CD4-positive, alpha-beta T cell treated with Interferon alpha-2 for 1 hour (primary cell): ENCODE measurements around the gene REXO5.
A peak's percentile ranks its signal among the peaks of the same experiment; 100 is the strongest.
"Not testable (repeated sequence)": the region's sequence is repeated elsewhere in the genome, so short reads cannot be mapped to it uniquely, and the experiment has no call there.

Experiments used
- DNase-seq, 2 donors: peaks; one replicate each; pipeline ENCODE4 v3.0.0-alpha.2; 2020 to 2022

Gene REXO5, protein sequence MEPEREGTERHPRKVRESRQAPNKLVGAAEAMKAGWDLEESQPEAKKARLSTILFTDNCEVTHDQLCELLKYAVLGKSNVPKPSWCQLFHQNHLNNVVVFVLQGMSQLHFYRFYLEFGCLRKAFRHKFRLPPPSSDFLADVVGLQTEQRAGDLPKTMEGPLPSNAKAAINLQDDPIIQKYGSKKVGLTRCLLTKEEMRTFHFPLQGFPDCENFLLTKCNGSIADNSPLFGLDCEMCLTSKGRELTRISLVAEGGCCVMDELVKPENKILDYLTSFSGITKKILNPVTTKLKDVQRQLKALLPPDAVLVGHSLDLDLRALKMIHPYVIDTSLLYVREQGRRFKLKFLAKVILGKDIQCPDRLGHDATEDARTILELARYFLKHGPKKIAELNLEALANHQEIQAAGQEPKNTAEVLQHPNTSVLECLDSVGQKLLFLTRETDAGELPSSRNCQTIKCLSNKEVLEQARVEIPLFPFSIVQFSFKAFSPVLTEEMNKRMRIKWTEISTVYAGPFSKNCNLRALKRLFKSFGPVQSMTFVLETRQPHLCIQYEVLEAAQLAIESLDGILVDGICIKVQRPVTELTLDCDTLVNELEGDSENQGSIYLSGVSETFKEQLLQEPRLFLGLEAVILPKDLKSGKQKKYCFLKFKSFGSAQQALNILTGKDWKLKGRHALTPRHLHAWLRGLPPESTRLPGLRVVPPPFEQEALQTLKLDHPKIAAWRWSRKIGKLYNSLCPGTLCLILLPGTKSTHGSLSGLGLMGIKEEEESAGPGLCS

GRCh38 chr16:20806168-20807050 is at the start of gene REXO5, which contains the start of gene ERI2:
REXO5 (plus strand) TSS chr16:20806527; CDS start chr16:20806954, 427 bp downstream.
ERI2 (minus strand) TSS chr16:20806472; CDS start chr16:20806430, 42 bp downstream.
- peak; percentile 75 to 81 for DNase-seq

- no peak for DNase-seq
Observed at GRCh38 chr16:20760346-20760745, 46.0 kb upstream of the REXO5 start.

DNA sequence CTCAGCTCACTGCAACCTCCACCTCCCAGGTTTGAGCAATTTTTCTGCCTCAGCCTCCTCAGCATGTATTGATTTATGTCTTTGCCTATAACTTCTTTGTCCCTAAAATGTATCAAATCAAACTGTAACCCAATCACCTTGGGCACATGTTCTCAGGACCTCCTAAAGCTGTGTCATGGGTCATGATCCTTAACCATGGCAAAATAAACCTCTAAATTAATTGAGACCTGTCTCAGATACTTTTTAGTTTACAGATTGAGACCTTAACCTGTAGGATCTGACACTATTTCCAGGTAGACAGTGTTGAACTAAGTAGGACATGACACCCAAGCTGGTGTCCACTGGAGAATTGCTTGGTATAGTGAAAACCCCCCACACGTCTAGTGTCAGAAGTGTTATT is 45.2 kb upstream of the REXO5 start:
- DNase-seq: no peak

DNA sequence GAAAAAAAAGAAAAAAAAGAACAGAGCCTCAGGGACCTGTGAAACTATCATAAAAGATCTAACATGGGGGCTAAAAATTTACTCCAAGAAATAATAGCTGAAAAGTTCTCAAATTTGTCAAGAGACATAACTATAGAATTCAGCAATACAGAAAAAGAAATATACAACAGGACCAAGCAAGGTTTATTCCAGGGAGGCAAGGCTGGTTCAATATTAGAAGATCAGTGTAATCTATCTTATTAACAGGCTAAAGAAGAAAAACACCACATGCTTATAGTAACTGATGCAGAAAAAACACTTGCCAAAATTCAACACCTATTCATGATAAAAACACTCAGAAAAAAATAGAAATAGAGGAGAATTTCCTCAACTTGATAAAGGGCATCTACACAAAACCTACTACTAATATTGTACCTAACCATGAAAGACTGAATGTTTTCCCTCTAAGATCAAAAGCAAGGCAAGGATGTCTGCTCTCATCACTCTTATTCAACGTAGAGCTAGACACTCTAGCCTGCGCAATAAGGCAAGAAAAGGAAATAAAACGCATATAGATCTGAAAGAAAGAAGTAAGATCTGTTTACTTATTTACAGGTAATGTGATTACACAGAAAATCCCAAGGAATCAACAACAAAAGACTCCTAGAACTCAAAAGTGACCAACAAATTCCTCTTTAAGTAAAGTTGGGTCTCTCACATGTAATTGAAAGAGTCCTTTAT is 43.8 kb upstream of the REXO5 start:
- no peak for DNase-seq

- peak; percentile 83 to 89 for DNase-seq
Observed at GRCh38 chr16:20763461-20764232, 42.7 kb upstream of the REXO5 start, which contains the start of gene ACSM3. ACSM3 (plus strand) TSS chr16:20764014; CDS start chr16:20770035, 6,021 bp downstream.

- DNase-seq: not testable (repeated sequence)
Observed at GRCh38 chr16:20764448-20764847, 41.9 kb upstream of the REXO5 start.

DNA sequence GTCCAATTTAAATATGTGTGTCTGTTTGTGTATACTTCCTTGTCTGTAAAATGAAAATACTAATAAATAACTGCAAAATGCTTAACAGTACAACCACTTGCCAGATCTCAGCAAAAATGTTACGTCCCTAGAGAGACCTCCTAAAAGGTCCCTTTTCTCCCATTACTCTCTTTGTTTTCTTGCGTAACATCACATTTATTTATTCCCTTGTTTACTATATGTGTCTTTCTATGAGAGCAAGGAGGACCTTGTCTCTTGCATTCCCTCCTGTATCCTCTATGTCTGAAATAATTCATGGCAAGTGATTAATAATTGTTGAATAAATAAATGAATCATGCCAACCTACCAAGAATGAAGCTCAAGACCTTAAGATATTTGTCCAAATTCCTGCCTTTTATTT is 40.6 kb upstream of the REXO5 start:
- DNase-seq: no peak

- DNase-seq: no peak
Observed at GRCh38 chr16:20766294-20766693, 40.0 kb upstream of the REXO5 start.

- DNase-seq: no peak
Observed at GRCh38 chr16:20767577-20767976, 38.8 kb upstream of the REXO5 start.

DNA sequence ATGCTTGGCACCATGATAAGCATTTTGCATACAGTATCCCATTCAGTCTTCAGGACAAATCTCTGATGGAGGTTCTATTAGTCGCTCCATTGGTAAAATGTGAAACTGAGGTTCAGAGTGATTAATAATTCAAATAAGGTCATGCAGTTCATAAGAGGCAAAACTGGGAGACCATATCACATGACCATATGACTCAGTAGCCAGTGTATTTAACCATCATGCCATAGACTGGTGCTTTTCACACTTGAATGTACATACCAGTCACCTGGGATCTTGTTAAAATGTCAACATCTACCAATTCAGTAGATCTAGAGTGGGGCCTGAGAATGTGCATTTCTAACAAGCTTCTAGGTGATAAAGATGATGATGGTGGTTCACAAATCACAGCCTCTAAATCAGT is 38.2 kb upstream of the REXO5 start:
- no peak for DNase-seq

DNA sequence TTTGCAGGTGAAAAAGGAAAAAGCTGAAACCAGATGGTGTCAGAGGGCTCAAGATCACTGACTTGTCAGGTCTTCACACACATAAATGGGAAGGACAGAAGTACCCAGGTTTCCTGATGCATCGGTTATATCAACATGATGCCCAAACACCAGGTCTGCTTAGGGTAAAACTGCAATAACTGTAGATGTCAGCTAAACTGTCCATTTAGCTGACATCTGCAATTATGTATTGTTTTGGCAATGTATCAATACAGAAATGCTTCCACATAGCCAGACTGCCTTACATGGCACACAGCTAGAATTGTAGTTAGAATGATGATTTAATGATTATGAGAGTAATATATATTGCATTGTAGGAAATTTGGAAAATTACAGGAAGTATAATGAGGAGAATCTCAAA is 37.5 kb upstream of the REXO5 start:
- DNase-seq: no peak

- DNase-seq: no peak
Observed at GRCh38 chr16:20773679-20774078, 32.6 kb upstream of the REXO5 start.

- DNase-seq: peak; percentile 49 to 64
Observed at GRCh38 chr16:20774703-20775362, 31.5 kb upstream of the REXO5 start.

DNA sequence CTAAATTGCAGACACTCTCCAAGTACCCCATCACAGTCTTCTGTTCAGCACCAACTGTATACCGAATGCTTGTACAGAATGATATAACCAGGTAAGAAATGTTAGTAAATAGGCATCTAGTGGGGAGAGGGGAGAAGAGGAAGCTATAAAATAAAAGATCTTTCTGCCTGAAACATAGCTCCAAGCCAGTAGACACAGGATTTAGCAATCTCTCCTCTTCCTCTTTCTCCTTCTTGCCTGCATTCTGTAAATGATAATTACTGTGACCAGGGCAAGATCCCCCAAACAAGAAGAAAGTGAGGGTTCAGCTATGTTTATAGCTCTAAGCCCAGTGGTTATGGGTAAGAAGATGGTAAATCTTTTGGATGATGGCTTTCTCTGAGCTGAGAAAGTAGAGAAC is 24.6 kb upstream of the REXO5 start:
- no peak for DNase-seq

DNA sequence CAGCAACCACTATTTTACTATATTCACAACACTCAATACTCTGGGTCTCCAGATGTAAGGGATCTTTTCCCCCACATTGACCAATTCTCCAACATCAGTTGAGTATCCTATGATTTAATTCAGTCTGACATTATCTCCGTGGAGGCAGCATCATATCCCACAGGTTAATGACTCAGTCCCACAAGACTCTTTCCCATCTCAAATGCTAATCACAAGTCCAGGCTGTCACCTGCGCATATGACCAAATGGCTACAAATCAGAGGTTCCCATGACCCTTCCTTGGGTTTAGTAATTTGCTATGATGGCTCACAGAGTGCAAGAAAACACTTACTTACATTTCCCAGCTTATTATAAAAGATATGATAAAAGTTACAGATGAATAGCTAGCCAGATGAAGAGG is 23.9 kb upstream of the REXO5 start:
- DNase-seq: no peak

DNA sequence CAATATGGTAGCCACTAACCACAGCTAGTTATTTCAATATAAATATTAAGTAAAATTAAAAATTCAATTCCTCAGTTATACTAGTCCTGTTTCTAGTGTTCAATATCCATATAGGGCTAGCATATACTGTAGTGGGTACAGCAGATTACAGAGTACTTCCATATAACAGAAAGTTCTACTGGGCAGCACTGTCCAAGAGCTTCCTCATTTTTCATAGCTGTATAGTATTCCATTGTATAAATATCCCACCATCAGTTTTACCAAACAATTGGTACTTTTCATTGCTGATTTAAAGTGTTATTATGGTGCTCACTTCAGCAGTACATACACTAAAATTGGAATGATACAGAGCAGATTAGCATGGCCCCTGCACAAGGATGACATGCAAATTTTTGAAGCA is 22.1 kb upstream of the REXO5 start:
- no peak for DNase-seq

GRCh38 chr16:20789130-20789529 is 17.2 kb upstream of the REXO5 start:
- no peak for DNase-seq

DNA sequence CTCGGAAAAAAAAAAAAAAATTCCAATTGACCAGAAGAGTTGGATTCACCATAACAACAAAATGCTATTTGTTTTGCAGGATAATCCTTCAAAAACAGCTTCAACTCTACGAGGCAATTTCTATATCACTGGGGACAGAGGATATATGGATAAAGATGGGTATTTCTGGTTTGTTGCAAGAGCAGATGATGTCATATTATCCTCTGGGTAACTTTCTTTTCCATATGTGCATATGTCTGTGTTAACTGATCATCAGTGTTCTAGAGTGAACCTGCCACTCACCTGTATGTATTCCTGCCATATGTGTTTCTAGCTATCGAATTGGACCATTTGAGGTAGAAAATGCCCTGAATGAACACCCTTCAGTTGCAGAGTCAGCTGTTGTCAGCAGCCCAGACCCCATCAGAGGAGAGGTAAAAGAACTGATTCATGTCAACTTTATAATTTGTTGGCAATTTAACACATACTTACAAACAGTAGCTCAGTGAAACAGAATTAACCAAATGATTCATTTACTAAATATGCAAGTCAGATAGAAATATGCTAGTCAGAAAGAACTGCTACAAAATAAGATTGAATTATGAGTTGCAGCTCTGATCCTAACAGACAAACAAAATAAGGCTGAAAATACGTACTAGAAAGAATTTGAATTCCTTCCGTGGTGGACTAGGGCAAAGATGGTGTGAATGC is 14.3 kb upstream of the REXO5 start:
- no peak for DNase-seq

DNA sequence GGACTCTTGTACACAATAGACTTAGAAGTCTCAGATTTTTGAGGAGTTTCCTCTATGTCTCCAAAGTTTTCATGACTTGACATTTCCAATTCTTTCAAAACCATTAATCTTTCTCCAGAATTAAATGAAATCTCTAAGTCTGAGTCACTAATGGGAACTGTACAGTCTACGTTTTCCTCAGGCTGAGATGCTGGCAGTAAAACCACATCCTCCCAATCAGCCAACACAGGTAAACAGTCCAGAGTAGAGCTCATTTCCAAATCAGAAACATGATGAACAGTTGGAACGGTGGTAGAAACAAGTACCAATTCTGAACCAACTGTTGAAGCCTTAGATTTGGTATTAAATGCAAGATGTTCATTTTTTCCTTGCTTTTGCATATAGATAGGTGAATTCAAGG is 8.0 kb upstream of the REXO5 start:
- DNase-seq: peak in 1 of 2 donors; percentile 17

DNA sequence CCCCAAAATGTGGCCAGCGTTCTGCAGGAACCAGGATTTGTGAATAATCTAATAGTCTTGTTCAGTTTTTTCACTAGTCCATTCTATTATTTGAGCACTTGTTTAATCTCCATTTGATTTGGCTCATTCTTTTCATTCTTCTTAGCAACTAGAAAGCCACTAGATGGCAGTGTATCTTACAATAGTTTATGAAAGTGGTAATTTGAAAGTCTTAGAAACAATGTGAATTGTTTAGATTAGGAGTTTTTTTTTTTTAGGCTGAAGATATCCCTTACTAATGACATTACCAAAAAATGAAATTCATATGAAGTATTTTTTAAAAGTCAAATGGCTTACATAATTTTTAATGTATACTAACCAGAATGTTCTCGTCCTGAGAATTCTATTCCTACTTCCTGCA is 6.7 kb upstream of the REXO5 start:
- DNase-seq: peak in 1 of 2 donors; percentile 17
